ENCODE data around the gene HECA. TPM values are rescaled to one million over a fixed set of nuclear protein-coding genes. Genes with fewer than 3 reads are reported as not detected.

HECA gene
- total and polyA plus RNA-seq, 2 of the 8 experiments (the other 6 are each of a cell fraction or from before 2014, with no cell fraction given): 2.4 to 9.2 TPM

GRCh38 chr6:139126931-139127330, 7.9 kb upstream of the HECA start (continued):
- TF ChIP-seq MAFK (IDR thresholded peaks at IDR 0.05; ENCODE audit: low read depth, low read length) (no peak), JUND (IDR thresholded peaks at IDR 0.05; ENCODE audit: low read length) (no peak)
